ENCODE measurements around the gene KIAA0408. TPM values are rescaled to one million over a fixed set of nuclear protein-coding genes. Genes with fewer than 3 reads are reported as not detected.

The KIAA0408 gene
- total RNA-seq, 1 experiment from 2014 or later, result 0.04 TPM

DNA sequence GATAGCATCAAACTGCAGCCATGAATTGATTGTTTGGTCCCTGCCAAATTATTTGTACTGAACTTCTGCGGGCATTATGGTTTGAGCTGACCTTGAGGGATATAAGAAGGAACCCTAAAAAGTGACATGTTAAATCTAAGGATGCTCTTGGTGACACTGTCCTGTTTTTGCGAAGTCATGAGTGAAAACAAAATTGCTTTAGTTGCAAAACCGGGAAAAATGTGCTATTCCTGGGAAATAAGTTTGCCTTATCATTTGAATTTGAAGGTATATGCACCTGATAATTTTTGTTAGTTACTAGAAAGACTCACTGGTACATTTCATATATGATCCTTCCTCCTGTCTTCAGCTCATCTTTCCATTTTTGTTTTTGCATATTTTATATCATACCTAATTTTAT, 7.8 kb downstream of the KIAA0408 start:
- CTCF ChIA-PET, result no interaction called here
- H3K36me3 ChIP-seq (ENCODE audit: low read depth, low read length), result no peaks in the 10 kb centered on the region
- no TSS peak for BruUV-seq (replicated peaks)

GRCh38 chr6:127447780-127448179, 11.4 kb downstream of the KIAA0408 start:
- H3K4me2 ChIP-seq (ENCODE audit: low read length), result no peak overlapping the region
- no peaks in the 10 kb centered on the region for H3K9me2 ChIP-seq (replicated peaks; ENCODE audit: low read length)
- no peaks in the 10 kb centered on the region for H3K4me1 ChIP-seq (ENCODE audit: insufficient read depth, low read length)
- TF ChIP-seq EZH2 (IDR thresholded peaks at IDR 0.05; ENCODE audit: low read length, unreplicated experiment), result no peak
- TF ChIP-seq EZH2phosphoT487 (IDR thresholded peaks at IDR 0.05; ENCODE audit: borderline replicate concordance, low read length), result no peak
- TF ChIP-seq CTCF (conservative IDR thresholded peaks at IDR 0.05; ENCODE audit: low read depth, low read length), result no peak
- no peak overlapping the region for H3K9ac ChIP-seq (ENCODE audit: low read length)
- no peaks in the 10 kb centered on the region for H3K9me3 ChIP-seq (ENCODE audit: low read length)
- no peak for ATAC-seq
- H3K36me3 ChIP-seq (ENCODE audit: low read depth, low read length), result no peaks in the 10 kb centered on the region
- no TSS peak for BruUV-seq (replicated peaks)
- no peaks in the 10 kb centered on the region for H4K20me1 ChIP-seq (ENCODE audit: low read length)
- ChIA-PET POLR2A (ENCODE audit: unreplicated experiment) (no interaction called here), CTCF (no interaction called here)
- H3K27me3 ChIP-seq (ENCODE audit: low read length), result peaks cover 10% of the 10 kb centered on the region; the same call in 1 of the 2 replicates
- no peak for DNase-seq
- H3K79me2 ChIP-seq (ENCODE audit: low read length), result no peaks in the 10 kb centered on the region
- no peak overlapping the region for H3K27ac ChIP-seq (ENCODE audit: low read length)
- no peak overlapping the region for H3K4me3 ChIP-seq (ENCODE audit: low read length)
- no peaks in the 10 kb centered on the region for H3F3A ChIP-seq (ENCODE audit: low read length, unreplicated experiment)
- no peak overlapping the region for H2AFZ ChIP-seq (ENCODE audit: low read length)
- intact Hi-C loops (cut with micrococcal nuclease), result no loop called here

More for the DNA sequence above, 7.8 kb downstream of the KIAA0408 start:
- no peak overlapping the region for H3K9ac ChIP-seq (ENCODE audit: low read length)
- TF ChIP-seq CTCF (conservative IDR thresholded peaks at IDR 0.05; ENCODE audit: low read depth, low read length) (no peak), EZH2 (IDR thresholded peaks at IDR 0.05; ENCODE audit: low read length, unreplicated experiment) (no peak), EZH2phosphoT487 (IDR thresholded peaks at IDR 0.05; ENCODE audit: borderline replicate concordance, low read length) (no peak)
- no peak overlapping the region for H3K4me2 ChIP-seq (ENCODE audit: low read length)
- H3F3A ChIP-seq (ENCODE audit: low read length, unreplicated experiment), result no peaks in the 10 kb centered on the region
- no peak overlapping the region for H2AFZ ChIP-seq (ENCODE audit: low read length)
- no peak overlapping the region for H3K4me3 ChIP-seq (ENCODE audit: low read length)
- no peaks in the 10 kb centered on the region for H3K4me1 ChIP-seq (ENCODE audit: insufficient read depth, low read length)
- no peaks in the 10 kb centered on the region for H3K79me2 ChIP-seq (ENCODE audit: low read length)
- H3K9me2 ChIP-seq (replicated peaks; ENCODE audit: low read length), result no peaks in the 10 kb centered on the region
- no peak overlapping the region for H3K27ac ChIP-seq (ENCODE audit: low read length)
- no peaks in the 10 kb centered on the region for H3K9me3 ChIP-seq (ENCODE audit: low read length)
- POLR2A ChIA-PET (ENCODE audit: unreplicated experiment), result no interaction called here
- 0 out of 2 replicates have a peak, but pooled peaks cover 4% of the 10 kb centered on the region for H3K27me3 ChIP-seq (ENCODE audit: low read length)
- no peaks in the 10 kb centered on the region for H4K20me1 ChIP-seq (ENCODE audit: low read length)
- intact Hi-C loops (cut with micrococcal nuclease), result no loop called here
- ATAC-seq, result no peak
- no peak for DNase-seq

- intact Hi-C loops (cut with micrococcal nuclease), result no loop called here
- POLR2A ChIA-PET (ENCODE audit: unreplicated experiment), result no interaction called here
These were observed 12.8 kb downstream of the KIAA0408 start for GRCh38 chr6:127446356-127446755.

More at GRCh38 chr6:127446356-127446755, 12.8 kb downstream of the KIAA0408 start:
- Histone ChIP-seq H3K4me3 (ENCODE audit: low read length) (no peak overlapping the region), H3K27me3 (ENCODE audit: low read length) (peaks cover 13% of the 10 kb centered on the region; the same call in 1 of the 2 replicates), H3K9me3 (ENCODE audit: low read length) (no peaks in the 10 kb centered on the region), H4K20me1 (ENCODE audit: low read length) (no peaks in the 10 kb centered on the region), H3K36me3 (ENCODE audit: low read depth, low read length) (no peaks in the 10 kb centered on the region), H3K27ac (ENCODE audit: low read length) (no peak overlapping the region), H3F3A (ENCODE audit: low read length, unreplicated experiment) (no peaks in the 10 kb centered on the region), H3K4me1 (ENCODE audit: insufficient read depth, low read length) (no peaks in the 10 kb centered on the region), H3K4me2 (ENCODE audit: low read length) (no peak overlapping the region), H2AFZ (ENCODE audit: low read length) (no peak overlapping the region), H3K9me2 (replicated peaks; ENCODE audit: low read length) (no peaks in the 10 kb centered on the region), H3K9ac (ENCODE audit: low read length) (no peak overlapping the region), H3K79me2 (ENCODE audit: low read length) (no peaks in the 10 kb centered on the region)
- TF ChIP-seq CTCF (conservative IDR thresholded peaks at IDR 0.05; ENCODE audit: low read depth, low read length) (no peak), EZH2 (IDR thresholded peaks at IDR 0.05; ENCODE audit: low read length, unreplicated experiment) (no peak), EZH2phosphoT487 (IDR thresholded peaks at IDR 0.05; ENCODE audit: borderline replicate concordance, low read length) (no peak)
- CTCF ChIA-PET, result no interaction called here
- no peak for ATAC-seq
- BruUV-seq (replicated peaks), result no TSS peak
- no peak for DNase-seq
